GM12878 (cell line): ENCODE results near the gene COL7A1. TPM values are rescaled to one million over a fixed set of nuclear protein-coding genes. Genes with fewer than 3 reads are reported as not detected.

ENCODE experiments used
- ATAC-seq: fragments of 200-7000 bp; cut with Tn5 transposase; 3 replicates; pipeline ENCODE4 v1.9.1; 2020; ENCODE audit warnings: mild to moderate bottlenecking, moderate library complexity
- BruUV-seq: library from RNA; stranded (reverse); fragments of 400-500 nt; replicated peaks from 2 replicates; lab custom pipeline; 2021; lab: Mats Ljungman, UMichigan
- CTCF ChIA-PET: fragments of 300-600 bp; sonication (Branson Sonifier 250); formaldehyde crosslinking; extraction: SDS; loops from one replicate; lab custom pipeline; 2021; ENCODE audit warnings: inconsistent platforms; lab: Yijun Ruan, JAX
- POLR2A ChIA-PET: fragments of 350-600 bp; formaldehyde crosslinking; extraction: SDS; loops from one replicate; lab custom pipeline; 2021; ENCODE audit warnings: inconsistent platforms; lab: Charles Lee
- RAD21 ChIA-PET: fragments of 300-600 bp; sonication (Branson Sonifier 250); formaldehyde crosslinking; loops from one replicate; lab custom pipeline; 2023; ENCODE audit warnings: antibody characterized with exemption; ENCODE audit not compliant: unreplicated experiment; lab: Charles Lee
- SMC1A ChIA-PET: fragments of 300-600 bp; sonication (Branson Sonifier 250); formaldehyde crosslinking; loops from one replicate; lab custom pipeline; 2023; ENCODE audit not compliant: unreplicated experiment, uncharacterized antibody; lab: Charles Lee
- DNase-seq: peaks from one replicate; pipeline ENCODE4 v3.0.0-alpha.2; 2011; ENCODE audit warnings: low read depth, low spot score
- FAIRE-seq: peaks from 3 replicates; lab custom pipeline; 2011; peaks lifted over from hg19 to GRCh38; lab: Jason Lieb, UNC
- H2AFZ ChIP-seq: 2 replicates; pipeline ENCODE4 v1.6.0; 2011; ENCODE audit warnings: low read depth, low read length, control low read depth; ENCODE audit not compliant: control insufficient read depth
- H3K27ac ChIP-seq: 2 replicates; pipeline ENCODE4 v1.5.1; 2011; ENCODE audit warnings: control low read depth; ENCODE audit not compliant: control insufficient read depth, insufficient read depth
- H3K27me3 ChIP-seq, 2 experiments: replicated peaks in 1 of 2; 2 replicates each; pipeline versions ENCODE4 v1.6.0 to v1.6.1; 2011; ENCODE audit warnings: low read length in 1 of 2; ENCODE audit not compliant: control insufficient read depth in 2 of 2, insufficient read depth in 2 of 2
- H3K36me3 ChIP-seq, 2 experiments: 2 replicates each; pipeline ENCODE4 v1.5.1; 2011; ENCODE audit warnings: low read length in 1 of 2; ENCODE audit not compliant: control insufficient read depth in 2 of 2, insufficient read depth in 2 of 2
- H3K4me1 ChIP-seq: 2 replicates; pipeline ENCODE4 v1.6.1; 2011; ENCODE audit warnings: mild to moderate bottlenecking, low read length, moderate library complexity, mixed read lengths; ENCODE audit not compliant: control insufficient read depth, insufficient read depth
- H3K4me2 ChIP-seq: 2 replicates; pipeline ENCODE4 v1.6.0; 2011; ENCODE audit warnings: control low read depth; ENCODE audit not compliant: control insufficient read depth, insufficient read depth
- H3K4me3 ChIP-seq: fragments of 200-600 bp; sonication (generic); 2 replicates; pipeline ENCODE4 v1.5.1; 2016
- H3K79me2 ChIP-seq: 2 replicates; pipeline ENCODE4 v1.6.0; 2011; ENCODE audit warnings: low read length; ENCODE audit not compliant: control insufficient read depth, insufficient read depth
- H3K9ac ChIP-seq: 2 replicates; pipeline ENCODE4 v1.8.0; 2011; ENCODE audit warnings: low read length, control low read depth, mixed read lengths; ENCODE audit not compliant: control insufficient read depth, insufficient read depth
- H3K9me3 ChIP-seq: replicated peaks from 3 replicates; pipeline ENCODE4 v1.5.1; 2011; ENCODE audit warnings: mild to moderate bottlenecking, low read length; ENCODE audit not compliant: control insufficient read depth, insufficient read depth
- H4K20me1 ChIP-seq: 2 replicates; pipeline ENCODE4 v1.6.0; 2011; ENCODE audit not compliant: control insufficient read depth, insufficient read depth
- CBFB ChIP-seq: IDR thresholded peaks from 2 replicates; pipeline ENCODE4 v1.6.1; 2016; ENCODE audit warnings: antibody characterized with exemption, low read depth
- CREB1 ChIP-seq: IDR thresholded peaks from 2 replicates; pipeline ENCODE4 v1.6.1; 2012; ENCODE audit warnings: low read depth, mild to moderate bottlenecking, inconsistent platforms
- ELK1 ChIP-seq: IDR thresholded peaks from 2 replicates; pipeline ENCODE4 v1.6.1; 2012; ENCODE audit warnings: low read depth, low read length, improper control_type of control experiment
- HCFC1 ChIP-seq: fragments of 150-350 bp; IDR thresholded peaks from 2 replicates; pipeline ENCODE4 v1.6.1; 2014; ENCODE audit warnings: low read length
- HDAC6 ChIP-seq: fragments of 200-600 bp; sonication (generic); IDR thresholded peaks from one replicate; pipeline ENCODE4 v1.8.0; 2017; ENCODE audit warnings: antibody characterized with exemption; ENCODE audit not compliant: unreplicated experiment
- NFIC ChIP-seq: IDR thresholded peaks from 2 replicates; pipeline ENCODE4 v1.6.1; 2012; ENCODE audit warnings: low read depth, mild to moderate bottlenecking, inconsistent platforms, low read length, moderate library complexity
- NR2C2 ChIP-seq: IDR thresholded peaks from 2 replicates; pipeline ENCODE4 v1.6.1; 2011; ENCODE audit warnings: borderline replicate concordance, low read depth; ENCODE audit not compliant: control insufficient read depth, insufficient read length
- PAX5 ChIP-seq: IDR thresholded peaks from 2 replicates; pipeline ENCODE4 v1.6.1; 2011; ENCODE audit warnings: low read depth, low read length, borderline replicate concordance
- PML ChIP-seq: IDR thresholded peaks from 2 replicates; pipeline ENCODE4 v1.6.1; 2012; ENCODE audit warnings: low read length, inconsistent platforms
- SKIL ChIP-seq: fragments of 450-650 bp; IDR thresholded peaks from 2 replicates; pipeline ENCODE4 v1.6.1; 2017; ENCODE audit warnings: mild to moderate bottlenecking, low read depth, inconsistent platforms; ENCODE audit not compliant: poor library complexity, severe bottlenecking
- SRF ChIP-seq, 2 experiments: IDR thresholded peaks; 2 replicates each; pipeline ENCODE4 v1.6.1; 2011; ENCODE audit warnings: low read depth in 2 of 2, low read length in 2 of 2, mild to moderate bottlenecking in 1 of 2, moderate library complexity in 1 of 2
- USF1 ChIP-seq: IDR thresholded peaks from 2 replicates; pipeline ENCODE4 v1.6.1; 2011; ENCODE audit warnings: borderline replicate concordance, low read depth, mild to moderate bottlenecking, moderate library complexity, mixed read lengths, low read length; ENCODE audit not compliant: insufficient read depth; ENCODE audit errors: extremely low read length
- ZBTB4 ChIP-seq: fragments of 450-650 bp; formaldehyde crosslinking; IDR thresholded peaks from 2 replicates; pipeline ENCODE4 v1.4.0; 2022; ENCODE audit warnings: mild to moderate bottlenecking, moderate library complexity
- ZNF207 ChIP-seq: fragments of 450-650 bp; IDR thresholded peaks from 2 replicates; pipeline ENCODE4 v1.6.1; 2014; ENCODE audit warnings: antibody characterized with exemption, mild to moderate bottlenecking, borderline replicate concordance
- WGBS: methylation state at CpG from one replicate; pipeline ENCODE4 v1.1.6; 2016; ENCODE audit warnings: low lambda C conversion rate; ENCODE audit not compliant: insufficient replicate concordance, insufficient coverage; ENCODE audit errors: missing lambda C conversion rate; 5-methylcytosine and 5-hydroxymethylcytosine counted together
- in situ Hi-C: fragments of 300-500 bp; cut with MboI; formaldehyde crosslinking; loops from 9 replicates; pipeline ENCODE4 v1.14.3; 2018; ENCODE audit warnings: mixed read lengths
- intact Hi-C: fragments of 100-400 bp; cut with micrococcal nuclease; formaldehyde crosslinking; loops from one replicate; pipeline ENCODE4 v1.14.2; 2022; ENCODE audit not compliant: unreplicated experiment
- polyA plus RNA-seq, 11 experiments: library from polyadenylated mRNA; depleted of rRNA in 4 of 11; unstranded in 6 of 11; stranded (reverse) in 5 of 11; fragments of >200 nt; fragmentation: Nextera tagmentation in 4 of 11; fragmentation: Illumina TruSeq in 1 of 11; extraction: Ambion mirVana in 4 of 11; extraction: Trizol in 1 of 11; gene quantifications; 1 replicate in 1 of 11; 2 replicates in 10 of 11; pipeline versions ENCODE4 v1.2.1 to v1.2.3, GENCODE V29; 2011 to 2016; ENCODE audit warnings: inconsistent platforms in 2 of 11, missing spikeins in 2 of 11, low read depth in 1 of 11
- total RNA-seq, 4 experiments: library from RNA; depleted of rRNA in 3 of 4; stranded (reverse); fragments of >200 nt in 3 of 4; fragmentation: Illumina TruSeq in 1 of 4; extraction: Trizol in 1 of 4; gene quantifications; 2 replicates each; pipeline versions ENCODE4 v1.2.1 to v1.2.3, GENCODE V29; 2013 to 2021

The COL7A1 gene
- total and polyA plus RNA-seq, 10 of the 15 experiments (the other 5 are each of a cell fraction or from before 2014, with no cell fraction given) = 0.01 to 1.9 (median 0.29) TPM; not detected in 1

- TF ChIP-seq ELK1 (no peak), HCFC1 (no peak), HDAC6 (no peak), PAX5 (no peak), NR2C2 (no peak)
These were observed 75.9 kb downstream of the COL7A1 start (continued) for GRCh38 chr3:48519277-48519643.

GRCh38 chr3:48518638-48519276 is 76.4 kb downstream of the COL7A1 start:
- Histone ChIP-seq H3K27ac (no peak overlapping the region), H3K79me2 (no peaks in the 10 kb centered on the region), H3K4me3 (no peak overlapping the region), H4K20me1 (no peaks in the 10 kb centered on the region; the same call in 1 of the 2 replicates), H2AFZ (no peak overlapping the region), H3K4me2 (no peak overlapping the region), H3K36me3 (peaks cover 0 to 11% of the 10 kb centered on the region in 2 experiments; a peak in 3 of 4 replicates), H3K4me1 (peaks cover 12% of the 10 kb centered on the region), H3K9me3 (no peaks in the 10 kb centered on the region), H3K9ac (no peak overlapping the region), H3K27me3 (no peaks in the 10 kb centered on the region)
- no TSS peak for BruUV-seq
- ChIA-PET POLR2A (no interaction called here), RAD21 (no interaction called here), SMC1A (no interaction called here), CTCF (no interaction called here)
- in situ Hi-C loops = no loop called here
- FAIRE-seq (no peak), ATAC-seq (no peak), DNase-seq (no peak)
- intact Hi-C loops = no loop called here
- WGBS = 53% methylated on average over 12 of the region's 12 CpGs
- TF ChIP-seq PML = no peak
- TF ChIP-seq CREB1 = no peak
- no peak for TF ChIP-seq SKIL
- TF ChIP-seq ZNF207 = no peak
- TF ChIP-seq CBFB = no peak
- no peak for TF ChIP-seq USF1
- TF ChIP-seq SRF (IDR thresholded peaks at IDR 0.05; ENCODE audit: low read depth in 2 of 2, low read length in 2 of 2) = no peak
- no peak for TF ChIP-seq NFIC
- TF ChIP-seq ZBTB4 (CRISPR knock-in tag) = no peak
